ENCODE data around the gene ANXA6.

- TF ChIP-seq, protein P1, sequence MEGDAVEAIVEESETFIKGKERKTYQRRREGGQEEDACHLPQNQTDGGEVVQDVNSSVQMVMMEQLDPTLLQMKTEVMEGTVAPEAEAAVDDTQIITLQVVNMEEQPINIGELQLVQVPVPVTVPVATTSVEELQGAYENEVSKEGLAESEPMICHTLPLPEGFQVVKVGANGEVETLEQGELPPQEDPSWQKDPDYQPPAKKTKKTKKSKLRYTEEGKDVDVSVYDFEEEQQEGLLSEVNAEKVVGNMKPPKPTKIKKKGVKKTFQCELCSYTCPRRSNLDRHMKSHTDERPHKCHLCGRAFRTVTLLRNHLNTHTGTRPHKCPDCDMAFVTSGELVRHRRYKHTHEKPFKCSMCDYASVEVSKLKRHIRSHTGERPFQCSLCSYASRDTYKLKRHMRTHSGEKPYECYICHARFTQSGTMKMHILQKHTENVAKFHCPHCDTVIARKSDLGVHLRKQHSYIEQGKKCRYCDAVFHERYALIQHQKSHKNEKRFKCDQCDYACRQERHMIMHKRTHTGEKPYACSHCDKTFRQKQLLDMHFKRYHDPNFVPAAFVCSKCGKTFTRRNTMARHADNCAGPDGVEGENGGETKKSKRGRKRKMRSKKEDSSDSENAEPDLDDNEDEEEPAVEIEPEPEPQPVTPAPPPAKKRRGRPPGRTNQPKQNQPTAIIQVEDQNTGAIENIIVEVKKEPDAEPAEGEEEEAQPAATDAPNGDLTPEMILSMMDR (IDR thresholded peaks at IDR 0.05), result no peak
- no peak for TF ChIP-seq POLR2A (IDR thresholded peaks at IDR 0.05)
- TF ChIP-seq POLR2AphosphoS5 (IDR thresholded peaks at IDR 0.05), result no peak
- TF ChIP-seq EP300 (IDR thresholded peaks at IDR 0.05), result no peak
These were observed 31.6 kb upstream of the ANXA6 start for GRCh38 chr5:151189151-151189550.
